Thyroid gland (tissue), 4 donors: ENCODE results near the gene KLC3.

Source experiments
- POLR2A ChIP-seq, 2 donors: fragments of 450-650 bp; IDR thresholded peaks; one replicate each; pipeline ENCODE4 v1.6.1; 2017; ENCODE audit warnings: antibody characterized with exemption in 2 of 2, mild to moderate bottlenecking in 2 of 2, moderate library complexity in 1 of 2
- TF ChIP-seq, protein P1 (sequence below), 6 experiments: fragments of 200-600 bp in 3 of 6; fragments of 450-650 bp in 3 of 6; sonication (generic) in 3 of 6; IDR thresholded peaks; one replicate each; pipeline ENCODE4 v1.5.1; 2016 to 2019; ENCODE audit warnings: antibody characterized with exemption in 6 of 6, mild to moderate bottlenecking in 2 of 6, inconsistent platforms in 1 of 6, moderate library complexity in 1 of 6

- TF ChIP-seq POLR2A (IDR thresholded peaks at IDR 0.05), result no peak
- TF ChIP-seq, protein P1, sequence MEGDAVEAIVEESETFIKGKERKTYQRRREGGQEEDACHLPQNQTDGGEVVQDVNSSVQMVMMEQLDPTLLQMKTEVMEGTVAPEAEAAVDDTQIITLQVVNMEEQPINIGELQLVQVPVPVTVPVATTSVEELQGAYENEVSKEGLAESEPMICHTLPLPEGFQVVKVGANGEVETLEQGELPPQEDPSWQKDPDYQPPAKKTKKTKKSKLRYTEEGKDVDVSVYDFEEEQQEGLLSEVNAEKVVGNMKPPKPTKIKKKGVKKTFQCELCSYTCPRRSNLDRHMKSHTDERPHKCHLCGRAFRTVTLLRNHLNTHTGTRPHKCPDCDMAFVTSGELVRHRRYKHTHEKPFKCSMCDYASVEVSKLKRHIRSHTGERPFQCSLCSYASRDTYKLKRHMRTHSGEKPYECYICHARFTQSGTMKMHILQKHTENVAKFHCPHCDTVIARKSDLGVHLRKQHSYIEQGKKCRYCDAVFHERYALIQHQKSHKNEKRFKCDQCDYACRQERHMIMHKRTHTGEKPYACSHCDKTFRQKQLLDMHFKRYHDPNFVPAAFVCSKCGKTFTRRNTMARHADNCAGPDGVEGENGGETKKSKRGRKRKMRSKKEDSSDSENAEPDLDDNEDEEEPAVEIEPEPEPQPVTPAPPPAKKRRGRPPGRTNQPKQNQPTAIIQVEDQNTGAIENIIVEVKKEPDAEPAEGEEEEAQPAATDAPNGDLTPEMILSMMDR (IDR thresholded peaks at IDR 0.05), result no peak
Measured at GRCh38 chr19:45356760-45357444, 16.4 kb downstream of the KLC3 start.
